Fibroblast of lung (primary cell): ENCODE results near the gene FGFBP1.

Experiments used
- CTCF ChIP-seq, 2 donors: IDR thresholded peaks in 1 of 2; conservative IDR thresholded peaks in 1 of 2; 1 replicate in 1 of 2; 2 replicates in 1 of 2; pipeline ENCODE4 v1.5.1; 2011 to 2012; ENCODE audit warnings: low read length in 2 of 2, control low read depth in 1 of 2, inconsistent platforms in 1 of 2, low read depth in 1 of 2, mild to moderate bottlenecking in 1 of 2
- EZH2 ChIP-seq: IDR thresholded peaks from 2 replicates; pipeline ENCODE4 v1.5.1; 2012; ENCODE audit warnings: low read length, control low read depth, mild to moderate bottlenecking; ENCODE audit errors: missing control alignments

DNA sequence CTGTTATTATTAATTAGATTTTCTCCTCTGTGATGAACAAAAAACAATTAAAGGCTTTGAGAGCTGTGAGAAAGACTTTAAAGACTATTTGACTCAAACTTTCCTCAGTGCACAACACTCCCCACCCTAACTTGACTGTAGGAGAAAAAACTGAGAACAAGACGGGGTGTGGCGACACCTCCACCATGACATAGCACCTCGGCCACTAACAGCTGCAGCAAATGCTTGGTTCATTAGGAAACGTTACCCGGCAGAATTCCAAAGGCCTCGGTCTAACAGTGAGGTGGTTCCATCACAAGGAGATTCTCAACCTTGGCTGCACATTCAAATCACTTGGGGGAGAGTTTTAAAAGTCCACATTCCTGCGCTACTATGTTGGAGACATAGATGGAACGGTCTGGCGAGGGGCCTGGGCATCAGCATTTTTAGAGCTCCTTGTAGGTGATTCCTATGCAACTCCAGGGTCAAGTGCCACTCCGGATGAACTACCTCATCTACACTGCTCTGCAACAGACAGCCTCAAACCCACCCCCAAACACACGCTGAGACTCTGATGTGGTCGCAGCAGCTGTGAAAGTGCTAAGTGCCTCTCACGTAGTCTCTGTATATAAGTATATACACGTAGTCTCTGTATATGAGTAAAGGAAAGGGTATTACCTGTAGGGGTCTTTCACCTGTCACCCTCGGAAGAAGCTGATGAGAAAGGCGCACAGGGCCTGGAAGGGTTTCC is 23.4 kb upstream of the FGFBP1 start:
- TF ChIP-seq CTCF (conservative IDR thresholded peaks at IDR 0.05 in 1 of 2, IDR thresholded peaks at IDR 0.05 in 1 of 2; ENCODE audit: low read depth in 1 of 2, low read length in 2 of 2) (no peak), EZH2 (no peak)
